Nephron (organoid): ENCODE measurements around the gene CEP192.

Source experiments
- H3K27ac Mint-ChIP-seq, 3 experiments: 2 replicates each; pipeline ENCODE4 v1.8.0; 2020; ENCODE audit warnings: mixed read lengths in 3 of 3, mild to moderate bottlenecking in 2 of 3, moderate library complexity in 1 of 3
- H3K27me3 Mint-ChIP-seq: 2 replicates; pipeline ENCODE4 v1.8.0; 2021; ENCODE audit warnings: low read depth, mild to moderate bottlenecking, moderate library complexity, mixed read lengths
- H3K36me3 Mint-ChIP-seq: 2 replicates; pipeline ENCODE4 v1.8.0; 2020; ENCODE audit warnings: low read depth, mixed read lengths
- H3K4me1 Mint-ChIP-seq: 2 replicates; pipeline ENCODE4 v1.8.0; 2020; ENCODE audit warnings: mixed read lengths
- H3K4me3 Mint-ChIP-seq, 3 experiments: 2 replicates each; pipeline ENCODE4 v1.8.0; 2020; ENCODE audit warnings: mild to moderate bottlenecking in 3 of 3, mixed read lengths in 3 of 3, moderate library complexity in 2 of 3
- H3K9me3 Mint-ChIP-seq: 2 replicates; pipeline ENCODE4 v1.8.0; 2020; ENCODE audit warnings: mixed read lengths
- TF ChIP-seq, protein P1 (sequence below), 3 experiments: fragments of 200-600 bp; sonication (generic); IDR thresholded peaks; one replicate each; pipeline ENCODE4 v1.5.0; 2021; ENCODE audit warnings: antibody characterized with exemption in 3 of 3; ENCODE audit not compliant: unreplicated experiment in 3 of 3

CEP192 gene

DNA sequence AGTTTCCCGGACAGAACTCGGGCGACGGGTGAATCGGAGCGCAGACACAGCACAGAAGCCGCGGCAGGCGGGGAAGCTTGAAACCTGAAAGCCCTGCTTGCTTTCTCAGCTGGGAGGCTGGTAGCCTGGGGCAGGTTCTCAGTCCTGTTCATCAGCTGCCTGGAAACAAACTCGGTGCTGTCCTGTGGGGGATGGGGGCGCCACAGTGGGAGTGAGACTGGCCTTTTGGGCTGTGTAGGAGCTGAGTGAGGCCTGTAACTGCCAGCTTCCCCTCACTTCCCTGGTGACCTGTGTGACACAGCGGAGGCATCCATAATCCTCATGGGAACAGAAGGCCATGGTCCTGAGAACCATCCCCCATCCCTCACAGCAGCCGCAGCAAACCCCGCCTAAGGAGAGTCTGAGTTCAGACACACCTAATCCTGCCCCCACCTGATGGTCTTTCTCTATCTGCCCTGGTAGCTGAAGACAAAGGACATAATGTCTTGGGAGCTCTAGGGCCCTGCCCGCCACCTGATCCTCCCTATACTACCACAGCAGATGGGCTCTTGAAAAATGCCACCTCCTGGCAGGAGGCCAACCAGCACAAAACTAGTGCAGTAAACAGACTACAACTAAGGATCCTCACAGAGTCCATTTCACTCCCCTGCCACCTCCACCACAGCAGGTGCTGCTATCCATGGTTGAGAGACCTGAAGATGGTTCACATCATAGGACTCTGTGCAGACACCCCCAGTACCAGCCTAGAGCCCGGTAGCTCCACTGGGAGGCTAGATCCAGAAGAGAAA lies 174.7 kb downstream of the CEP192 start:
- peaks cover 24% of the 10 kb centered on the region for H3K9me3 Mint-ChIP-seq
- no peaks in the 10 kb centered on the region for H3K27me3 Mint-ChIP-seq
- no peak overlapping the region for H3K4me3 Mint-ChIP-seq
- TF ChIP-seq, protein P1, sequence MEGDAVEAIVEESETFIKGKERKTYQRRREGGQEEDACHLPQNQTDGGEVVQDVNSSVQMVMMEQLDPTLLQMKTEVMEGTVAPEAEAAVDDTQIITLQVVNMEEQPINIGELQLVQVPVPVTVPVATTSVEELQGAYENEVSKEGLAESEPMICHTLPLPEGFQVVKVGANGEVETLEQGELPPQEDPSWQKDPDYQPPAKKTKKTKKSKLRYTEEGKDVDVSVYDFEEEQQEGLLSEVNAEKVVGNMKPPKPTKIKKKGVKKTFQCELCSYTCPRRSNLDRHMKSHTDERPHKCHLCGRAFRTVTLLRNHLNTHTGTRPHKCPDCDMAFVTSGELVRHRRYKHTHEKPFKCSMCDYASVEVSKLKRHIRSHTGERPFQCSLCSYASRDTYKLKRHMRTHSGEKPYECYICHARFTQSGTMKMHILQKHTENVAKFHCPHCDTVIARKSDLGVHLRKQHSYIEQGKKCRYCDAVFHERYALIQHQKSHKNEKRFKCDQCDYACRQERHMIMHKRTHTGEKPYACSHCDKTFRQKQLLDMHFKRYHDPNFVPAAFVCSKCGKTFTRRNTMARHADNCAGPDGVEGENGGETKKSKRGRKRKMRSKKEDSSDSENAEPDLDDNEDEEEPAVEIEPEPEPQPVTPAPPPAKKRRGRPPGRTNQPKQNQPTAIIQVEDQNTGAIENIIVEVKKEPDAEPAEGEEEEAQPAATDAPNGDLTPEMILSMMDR (IDR thresholded peaks at IDR 0.05; ENCODE audit: unreplicated experiment in 3 of 3) = no peak
- H3K27ac Mint-ChIP-seq = no peak overlapping the region
- H3K36me3 Mint-ChIP-seq = no peaks in the 10 kb centered on the region
- no peaks in the 10 kb centered on the region for H3K4me1 Mint-ChIP-seq

DNA sequence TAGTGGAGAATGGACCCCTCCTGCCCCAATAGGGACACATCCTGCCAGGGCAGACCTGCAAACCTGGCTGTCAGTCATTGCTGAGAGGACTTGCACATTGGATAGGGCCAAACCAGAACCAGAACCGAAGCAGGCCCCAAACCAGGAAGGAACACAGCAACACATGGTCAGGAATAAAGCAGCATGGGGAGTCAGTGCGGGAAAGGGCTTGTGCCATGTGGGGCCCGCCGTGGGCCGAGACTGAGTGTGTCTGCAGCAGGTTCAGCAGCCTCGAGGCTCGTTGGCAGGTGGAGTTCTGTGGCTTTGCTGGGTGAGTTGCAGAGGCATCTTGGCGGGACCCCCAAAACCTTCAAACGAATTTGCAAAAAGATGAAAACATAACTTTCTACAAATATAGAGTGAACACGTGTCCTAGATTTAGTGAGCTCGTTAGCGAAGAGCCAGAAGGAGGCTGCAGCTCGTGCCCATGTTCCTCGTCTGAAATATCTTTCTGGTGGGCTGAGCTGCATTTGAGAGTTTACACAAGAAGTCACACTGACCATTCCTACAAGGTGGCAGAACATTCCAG lies 182.5 kb downstream of the CEP192 start:
- Mint-ChIP-seq H3K9me3 (peaks cover 5% of the 10 kb centered on the region), H3K36me3 (no peaks in the 10 kb centered on the region), H3K27me3 (peaks cover 3% of the 10 kb centered on the region), H3K4me1 (peaks cover 4% of the 10 kb centered on the region), H3K4me3 (no peak overlapping the region), H3K27ac (peak overlapping the region in 1 of 3 experiments; percentile 12)
- TF ChIP-seq, protein P1 (IDR thresholded peaks at IDR 0.05; ENCODE audit: unreplicated experiment in 3 of 3) = no peak
